D721Med (cell line): ENCODE data around the gene RUNDC1.
A peak's percentile ranks its signal among the peaks of the same experiment; 100 is the strongest.

ENCODE experiments used
- DNase-seq: peaks from one replicate; pipeline ENCODE4 v3.0.0; 2011; ENCODE audit warnings: low spot score; ENCODE audit not compliant: insufficient read length
- FAIRE-seq: peaks from 2 replicates; lab custom pipeline; 2011; peaks lifted over from hg19 to GRCh38; lab: Jason Lieb, UNC
- TF ChIP-seq, protein P1 (sequence below): IDR thresholded peaks from 2 replicates; pipeline ENCODE4 v1.5.1; 2012; ENCODE audit warnings: mild to moderate bottlenecking, control low read depth; ENCODE audit not compliant: insufficient read depth; ENCODE audit errors: missing control alignments

RUNDC1 gene

DNA sequence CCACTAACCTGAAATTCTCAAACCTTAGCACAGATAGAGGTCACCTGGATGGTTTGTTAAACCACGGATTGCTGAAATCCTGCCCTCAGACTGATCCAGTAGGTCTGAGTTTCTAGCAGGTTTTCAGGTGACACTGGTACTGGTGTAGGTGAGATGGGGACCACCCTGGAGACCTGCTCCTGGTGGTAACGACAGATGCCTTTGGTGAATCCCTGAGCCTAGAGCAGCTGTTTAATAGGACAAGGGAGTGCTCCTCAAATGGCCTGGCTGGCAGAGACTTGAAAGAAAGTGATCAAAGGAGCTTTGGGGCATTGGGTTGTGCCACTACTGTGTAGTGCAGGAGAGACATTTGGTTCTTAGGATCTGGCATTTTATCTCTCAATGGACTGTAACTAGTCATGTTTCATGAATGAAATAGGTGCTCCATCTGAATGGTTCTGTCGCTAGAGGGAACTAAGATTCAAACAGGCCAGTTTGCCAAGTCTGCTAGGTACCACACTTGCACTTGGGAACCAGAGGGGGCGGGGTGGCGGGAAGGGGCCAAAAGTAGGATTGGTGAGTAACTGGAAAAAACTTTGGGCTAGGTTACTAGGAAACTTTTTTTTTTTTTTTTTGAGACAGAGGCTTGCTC is 23.3 kb downstream of the RUNDC1 start:
- no peak for FAIRE-seq
- TF ChIP-seq, protein P1, sequence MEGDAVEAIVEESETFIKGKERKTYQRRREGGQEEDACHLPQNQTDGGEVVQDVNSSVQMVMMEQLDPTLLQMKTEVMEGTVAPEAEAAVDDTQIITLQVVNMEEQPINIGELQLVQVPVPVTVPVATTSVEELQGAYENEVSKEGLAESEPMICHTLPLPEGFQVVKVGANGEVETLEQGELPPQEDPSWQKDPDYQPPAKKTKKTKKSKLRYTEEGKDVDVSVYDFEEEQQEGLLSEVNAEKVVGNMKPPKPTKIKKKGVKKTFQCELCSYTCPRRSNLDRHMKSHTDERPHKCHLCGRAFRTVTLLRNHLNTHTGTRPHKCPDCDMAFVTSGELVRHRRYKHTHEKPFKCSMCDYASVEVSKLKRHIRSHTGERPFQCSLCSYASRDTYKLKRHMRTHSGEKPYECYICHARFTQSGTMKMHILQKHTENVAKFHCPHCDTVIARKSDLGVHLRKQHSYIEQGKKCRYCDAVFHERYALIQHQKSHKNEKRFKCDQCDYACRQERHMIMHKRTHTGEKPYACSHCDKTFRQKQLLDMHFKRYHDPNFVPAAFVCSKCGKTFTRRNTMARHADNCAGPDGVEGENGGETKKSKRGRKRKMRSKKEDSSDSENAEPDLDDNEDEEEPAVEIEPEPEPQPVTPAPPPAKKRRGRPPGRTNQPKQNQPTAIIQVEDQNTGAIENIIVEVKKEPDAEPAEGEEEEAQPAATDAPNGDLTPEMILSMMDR = peak; percentile 0
- no peak for DNase-seq

DNA sequence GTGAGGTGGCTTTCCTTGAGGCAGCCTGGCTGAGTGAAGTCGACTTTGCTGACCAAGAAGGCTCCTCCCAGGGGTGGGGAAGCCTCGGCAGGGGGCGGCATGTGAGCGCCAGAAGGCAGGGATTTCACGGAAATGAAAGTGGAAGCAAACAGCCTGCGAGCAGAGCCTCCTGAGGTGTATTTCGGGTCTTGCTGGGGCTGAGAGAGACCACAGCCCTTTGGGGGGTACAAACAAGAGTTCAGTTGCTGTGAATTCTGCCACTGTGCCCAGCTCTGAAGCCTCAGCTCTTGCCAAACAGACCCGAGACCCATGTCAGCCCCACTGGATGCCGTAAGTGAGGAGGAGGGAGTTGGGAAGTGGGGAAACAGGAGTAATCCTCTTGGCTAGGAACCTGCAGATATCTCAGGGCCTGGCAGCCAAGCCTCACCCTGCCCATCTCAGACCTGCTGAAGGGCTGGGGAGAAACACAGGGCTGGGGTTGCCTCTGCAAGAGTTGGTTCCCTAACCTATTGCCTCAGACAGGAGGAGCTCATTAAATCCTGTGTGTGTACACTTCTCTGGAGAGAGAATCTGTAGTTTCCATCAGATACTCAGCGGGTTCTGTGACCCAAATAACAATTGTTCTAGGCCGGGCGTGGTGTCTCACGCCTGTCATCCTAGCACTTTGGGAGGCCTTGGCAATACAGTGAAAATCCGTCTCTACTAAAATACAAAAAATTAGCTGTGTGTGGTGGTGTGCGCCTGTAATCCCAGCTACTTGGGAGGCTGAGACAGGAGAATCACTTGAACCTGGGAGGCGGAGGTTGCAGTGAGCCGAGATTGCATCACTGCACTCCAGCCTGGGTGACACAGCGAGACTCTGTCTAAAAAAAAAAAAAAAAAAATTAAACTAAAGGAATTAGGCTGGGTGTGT is 26.5 kb downstream of the RUNDC1 start, which contains the start of gene IFI35:
IFI35 (plus strand) TSS at position 146 of the 913 bp plus-strand sequence; CDS start at position 310, 164 bp downstream.
- FAIRE-seq (no peak), DNase-seq (no peak)
- TF ChIP-seq, protein P1 = peak; percentile 83

DNA sequence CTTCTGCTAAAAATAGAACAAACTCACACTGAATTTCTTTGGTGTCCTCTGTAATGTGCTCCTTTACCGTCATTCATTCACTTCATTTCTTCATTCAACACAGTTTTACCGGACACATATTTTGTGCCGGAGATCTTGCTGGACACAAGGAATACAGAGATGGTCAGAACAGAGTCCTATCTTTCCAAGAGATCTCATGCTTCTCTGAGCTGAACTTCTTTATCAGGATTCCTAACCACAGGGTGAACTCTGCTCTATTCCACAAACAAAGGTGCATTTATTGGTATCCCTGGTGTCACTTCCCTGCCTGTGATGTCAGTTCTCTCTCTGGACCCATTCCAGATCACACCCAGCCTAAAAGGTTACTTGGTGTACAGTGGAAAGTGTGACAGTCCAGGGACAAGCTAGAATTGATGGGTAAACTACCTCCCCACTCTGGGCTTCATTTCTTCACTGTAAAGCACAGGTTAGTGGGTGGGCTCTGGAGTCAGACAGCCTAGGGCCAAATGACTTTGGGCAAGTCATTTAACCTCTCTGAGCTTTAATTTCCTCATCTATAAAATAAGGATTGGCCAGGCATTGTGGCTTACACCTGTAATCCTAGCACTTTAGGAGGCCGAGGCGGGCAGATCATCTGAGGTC is 30.4 kb downstream of the RUNDC1 start:
- TF ChIP-seq, protein P1 = no peak
- DNase-seq (no peak), FAIRE-seq (no peak)

DNA sequence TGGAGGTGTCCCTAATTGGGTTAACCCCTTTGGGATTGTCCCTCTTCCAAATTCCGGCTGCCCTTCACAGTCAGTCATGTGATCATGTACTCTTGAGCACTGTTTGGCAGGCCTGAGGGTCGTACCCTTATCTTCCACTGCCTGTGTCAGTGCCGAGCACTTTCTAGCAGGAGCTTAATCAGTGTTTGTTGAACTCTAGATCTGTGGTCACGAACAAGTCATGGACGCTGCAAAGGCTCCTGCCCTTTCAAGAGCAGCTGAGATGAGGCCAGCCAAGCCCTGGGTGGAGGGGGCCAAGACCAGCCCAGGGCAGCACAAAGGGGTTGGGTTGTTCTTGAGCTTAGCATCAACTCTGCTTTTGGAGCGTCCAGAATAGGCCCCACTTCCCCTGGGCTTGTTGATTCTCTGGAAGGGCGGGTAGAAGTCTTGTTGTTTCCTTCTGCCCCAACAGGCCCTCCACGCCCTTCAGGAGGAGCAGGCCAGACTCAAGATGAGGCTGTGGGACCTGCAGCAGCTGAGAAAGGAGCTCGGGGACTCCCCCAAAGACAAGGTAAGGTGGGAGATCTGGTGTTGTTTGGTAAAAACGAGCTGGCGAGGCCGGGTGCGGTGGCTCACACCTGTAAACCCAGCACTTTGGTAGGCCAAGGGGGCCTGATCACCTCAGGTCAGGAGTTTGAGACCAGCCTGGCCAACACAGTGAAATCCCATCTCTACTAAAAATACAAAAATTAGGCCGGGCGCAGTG is 31.5 kb downstream of the RUNDC1 start:
- DNase-seq (no peak), FAIRE-seq (no peak)
- TF ChIP-seq, protein P1 = no peak

DNA sequence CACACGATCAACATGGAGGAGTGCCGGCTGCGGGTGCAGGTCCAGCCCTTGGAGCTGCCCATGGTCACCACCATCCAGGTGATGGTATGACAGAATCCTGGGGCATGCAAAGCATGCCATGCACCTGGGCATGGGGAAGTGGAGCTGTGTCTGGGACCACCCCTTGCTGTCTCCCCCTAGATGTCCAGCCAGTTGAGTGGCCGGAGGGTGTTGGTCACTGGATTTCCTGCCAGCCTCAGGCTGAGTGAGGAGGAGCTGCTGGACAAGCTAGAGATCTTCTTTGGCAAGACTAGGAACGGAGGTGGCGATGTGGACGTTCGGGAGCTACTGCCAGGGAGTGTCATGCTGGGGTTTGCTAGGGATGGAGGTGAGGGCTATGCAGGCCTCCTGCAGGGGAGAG is 32.9 kb downstream of the RUNDC1 start:
- TF ChIP-seq, protein P1 = no peak
- no peak for FAIRE-seq

DNA sequence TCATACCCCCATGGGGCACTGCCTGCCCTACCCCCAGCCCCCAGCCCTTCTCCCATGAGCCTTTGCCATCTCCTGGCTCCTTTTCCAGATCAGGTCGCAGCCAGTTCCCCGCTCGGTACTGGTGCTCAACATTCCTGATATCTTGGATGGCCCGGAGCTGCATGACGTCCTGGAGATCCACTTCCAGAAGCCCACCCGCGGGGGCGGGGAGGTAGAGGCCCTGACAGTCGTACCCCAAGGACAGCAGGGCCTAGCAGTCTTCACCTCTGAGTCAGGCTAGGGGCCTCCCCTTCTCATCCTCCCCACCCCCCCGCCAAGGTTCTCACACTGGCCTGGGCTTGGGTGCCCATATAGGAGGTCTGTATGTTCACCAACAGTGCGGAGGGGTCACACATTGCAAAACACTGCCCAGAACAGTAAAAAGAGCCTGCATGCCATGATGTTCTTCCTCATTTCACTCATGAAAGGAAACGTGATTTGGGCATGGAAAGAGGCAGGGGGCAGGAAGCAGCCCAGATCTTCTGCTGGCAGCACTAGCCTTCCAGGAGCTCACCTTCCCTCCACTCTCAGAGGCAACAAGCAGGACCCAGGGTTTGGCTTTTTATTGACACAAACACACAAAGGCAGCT is 33.8 kb downstream of the RUNDC1 start:
- DNase-seq (no peak), FAIRE-seq (no peak)
- TF ChIP-seq, protein P1 = no peak

More for the DNA sequence above, 32.9 kb downstream of the RUNDC1 start:
- DNase-seq = no peak
